Testis (tissue), 3 donors: ENCODE data around the gene FOXN3. TPM values are rescaled to one million over a fixed set of nuclear protein-coding genes. Genes with fewer than 3 reads are reported as not detected.

Experiments used
- DNase-seq: peaks from one replicate; pipeline ENCODE4 v3.0.0-alpha.2; 2019
- H3K27ac ChIP-seq, 2 donors: fragments of 200-600 bp; sonication (generic); one replicate each; pipeline ENCODE4 v1.5.1; 2019
- H3K27me3 ChIP-seq: fragments of 200-600 bp; sonication (generic); one replicate; pipeline ENCODE4 v1.5.1; 2019
- H3K36me3 ChIP-seq: fragments of 200-600 bp; sonication (generic); one replicate; pipeline ENCODE4 v1.5.1; 2017; ENCODE audit warnings: low read depth; ENCODE audit errors: missing control alignments
- H3K4me1 ChIP-seq: fragments of 200-600 bp; sonication (generic); one replicate; pipeline ENCODE4 v1.5.1; 2019
- H3K4me3 ChIP-seq, 2 donors: fragments of 200-600 bp; sonication (generic); one replicate each; pipeline ENCODE4 v1.5.1; 2017 to 2019
- H3K9me3 ChIP-seq: fragments of 200-600 bp; sonication (generic); one replicate; pipeline ENCODE4 v1.5.1; 2017
- CTCF ChIP-seq, 3 experiments: fragments of 450-650 bp in 2 of 3; fragments of 200-600 bp in 1 of 3; sonication (generic) in 1 of 3; IDR thresholded peaks; one replicate each; pipeline ENCODE4 v1.5.1; 2016 to 2019; ENCODE audit warnings: antibody characterized with exemption in 3 of 3, mild to moderate bottlenecking in 2 of 3, moderate library complexity in 1 of 3
- POLR2A ChIP-seq: fragments of 450-650 bp; IDR thresholded peaks from one replicate; pipeline ENCODE4 v1.6.1; 2017; ENCODE audit warnings: antibody characterized with exemption, mild to moderate bottlenecking, moderate library complexity
- WGBS, 2 donors: methylation state at CpG; one replicate each; pipeline ENCODE4 v1.1.5; 2018; 5-methylcytosine and 5-hydroxymethylcytosine counted together
- intact Hi-C: fragments of 100-400 bp; cut with DNase I; formaldehyde crosslinking; loops from one replicate; pipeline ENCODE4 v1.15.1; 2023; ENCODE audit warnings: low total_unique reads
- polyA plus RNA-seq: library from polyadenylated mRNA; stranded (reverse); fragments of 350-450 nt; fragmentation: Illumina TruSeq; extraction: RNeasy Lipid Tissue Mini Kit (QIAGEN cat#74804); gene quantifications from one replicate; pipeline ENCODE4 v1.2.3, GENCODE V29; 2014; ENCODE audit warnings: low read depth, low replicate concordance; ENCODE audit not compliant: insufficient read depth
- total RNA-seq, 2 donors: library from RNA; depleted of rRNA; stranded (reverse); fragments of >200 nt; gene quantifications; one replicate each; pipeline ENCODE4 v1.2.3, GENCODE V29; 2016

FOXN3 gene
- total and polyA plus RNA-seq, 3 donors from 2014 or later: 40.7 to 103 (median 100) TPM

- 85 to 96% methylated on average over 7 of the region's 7 CpGs for WGBS, 2 donors
- DNase-seq: no peak
- Histone ChIP-seq H3K27ac (peak overlapping the region; percentile 2 to 88), H3K9me3 (no peaks in the 10 kb centered on the region), H3K4me1 (peaks cover 33% of the 10 kb centered on the region), H3K27me3 (no peaks in the 10 kb centered on the region), H3K36me3 (no peaks in the 10 kb centered on the region), H3K4me3 (no peak overlapping the region)
- intact Hi-C loops: no loop called here
- TF ChIP-seq CTCF (IDR thresholded peaks at IDR 0.05) (no peak), POLR2A (no peak)
Observed at GRCh38 chr14:89302396-89302950, 114.6 kb downstream of the FOXN3 start.

- Histone ChIP-seq H3K4me1 (peaks cover 20% of the 10 kb centered on the region), H3K4me3 (no peak overlapping the region), H3K36me3 (no peaks in the 10 kb centered on the region), H3K9me3 (no peaks in the 10 kb centered on the region), H3K27me3 (no peaks in the 10 kb centered on the region), H3K27ac (no peak overlapping the region)
- intact Hi-C loops: no loop called here
- no peak for TF ChIP-seq POLR2A
- TF ChIP-seq CTCF (IDR thresholded peaks at IDR 0.05): no peak
- WGBS, 2 donors: 92 to 93% methylated on average over 4 of the region's 4 CpGs
- no peak for DNase-seq
Observed at GRCh38 chr14:89299587-89299986, 117.4 kb downstream of the FOXN3 start.

GRCh38 chr14:89298056-89298834 is 118.8 kb downstream of the FOXN3 start:
- intact Hi-C loops: no loop called here
- no peak for DNase-seq
- no peaks in the 10 kb centered on the region for H3K9me3 ChIP-seq
- no peak overlapping the region for H3K4me3 ChIP-seq
- H3K27ac ChIP-seq: no peak overlapping the region
- no peaks in the 10 kb centered on the region for H3K27me3 ChIP-seq
- H3K4me1 ChIP-seq: peaks cover 17% of the 10 kb centered on the region
- H3K36me3 ChIP-seq: no peaks in the 10 kb centered on the region
- no peak for TF ChIP-seq POLR2A
- TF ChIP-seq CTCF (IDR thresholded peaks at IDR 0.05): no peak
- 90 to 91% methylated on average over 7 of the region's 7 CpGs for WGBS, 2 donors

- Histone ChIP-seq H3K27ac (no peak overlapping the region), H3K4me3 (no peak overlapping the region), H3K27me3 (no peaks in the 10 kb centered on the region), H3K36me3 (no peaks in the 10 kb centered on the region), H3K4me1 (peaks cover 26% of the 10 kb centered on the region), H3K9me3 (no peaks in the 10 kb centered on the region)
- intact Hi-C loops: no loop called here
- no peak for DNase-seq
- TF ChIP-seq POLR2A (no peak), CTCF (IDR thresholded peaks at IDR 0.05) (no peak)
- 95 to 97% methylated on average over 6 of the region's 6 CpGs for WGBS, 2 donors
Observed at GRCh38 chr14:89296281-89296745, 120.7 kb downstream of the FOXN3 start.
